HG03571 (cell line): Measurements from ENCODE around the gene B3GNT4.
"Not testable (repeated sequence)": the region's sequence is repeated elsewhere in the genome, so short reads cannot be mapped to it uniquely, and the experiment has no call there.

Experiments used
- ATAC-seq: cut with Tn5 transposase; IDR thresholded peaks from one replicate; pipeline ENCODE4 v1.9.1; 2021; ENCODE audit not compliant: unreplicated experiment

Gene B3GNT4

GRCh38 chr12:122203301-122204166 is at the start of gene B3GNT4:
Gene B3GNT4, plus strand, starts transcription at chr12:122203709. Its CDS starts 910 bp downstream, at chr12:122204619.
- no peak for ATAC-seq

- no peak for ATAC-seq
Observed at GRCh38 chr12:122155705-122156104, 47.8 kb upstream of the B3GNT4 start.

GRCh38 chr12:122158700-122159285 is 44.7 kb upstream of the B3GNT4 start:
- ATAC-seq, result no peak

GRCh38 chr12:122159882-122160281 is 43.6 kb upstream of the B3GNT4 start:
- ATAC-seq, result no peak

- no peak for ATAC-seq
Observed at GRCh38 chr12:122160761-122161160, 42.7 kb upstream of the B3GNT4 start.

GRCh38 chr12:122161682-122162081 is 41.8 kb upstream of the B3GNT4 start:
- ATAC-seq, result no peak

GRCh38 chr12:122162976-122163375 is 40.5 kb upstream of the B3GNT4 start:
- no peak for ATAC-seq

GRCh38 chr12:122166422-122167349 is 36.8 kb upstream of the B3GNT4 start:
- ATAC-seq, result peak; percentile 59

GRCh38 chr12:122167356-122167925 is 36.1 kb upstream of the B3GNT4 start:
- no peak for ATAC-seq

- no peak for ATAC-seq
Observed at GRCh38 chr12:122168492-122168891, 35.0 kb upstream of the B3GNT4 start.

- no peak for ATAC-seq
Observed at GRCh38 chr12:122171399-122171798, 32.1 kb upstream of the B3GNT4 start.

GRCh38 chr12:122172262-122172939 is 31.1 kb upstream of the B3GNT4 start:
- no peak for ATAC-seq

- ATAC-seq, result no peak
Observed at GRCh38 chr12:122174155-122174845, 29.2 kb upstream of the B3GNT4 start, which contains the start of gene IL31. Gene IL31, minus strand, starts transcription at chr12:122174221. Its CDS starts 49 bp downstream, at chr12:122174172.

- not testable (repeated sequence) for ATAC-seq
Observed at GRCh38 chr12:122176473-122176872, 27.0 kb upstream of the B3GNT4 start.

GRCh38 chr12:122182887-122183587 is 20.5 kb upstream of the B3GNT4 start, which contains the start of gene LRRC43:
Gene LRRC43, plus strand, starts transcription at chr12:122183123. Its CDS starts 22 bp downstream, at chr12:122183145.
- ATAC-seq, result no peak

GRCh38 chr12:122183588-122183940 is 19.9 kb upstream of the B3GNT4 start:
- no peak for ATAC-seq

- no peak for ATAC-seq
Observed at GRCh38 chr12:122184517-122184916, 19.0 kb upstream of the B3GNT4 start.

GRCh38 chr12:122185079-122185478 is 18.4 kb upstream of the B3GNT4 start:
- ATAC-seq, result no peak

GRCh38 chr12:122185494-122186082 is 17.9 kb upstream of the B3GNT4 start:
- no peak for ATAC-seq
